GM12891 (cell line): ENCODE measurements around the gene RASSF10.
"Not testable (repeated sequence)": the region's sequence is repeated elsewhere in the genome, so short reads cannot be mapped to it uniquely, and the experiment has no call there.

Source experiments
- DNase-seq: peaks from one replicate; pipeline ENCODE4 v3.0.0; 2011; ENCODE audit warnings: low spot score; ENCODE audit not compliant: insufficient read length
- FAIRE-seq: peaks from 2 replicates; lab custom pipeline; 2011; peaks lifted over from hg19 to GRCh38; lab: Jason Lieb, UNC
- PAX5 ChIP-seq: IDR thresholded peaks from 2 replicates; pipeline ENCODE4 v1.6.1; 2011; ENCODE audit warnings: low read length, moderate library complexity, mild to moderate bottlenecking; ENCODE audit not compliant: insufficient read depth, severe bottlenecking
- POLR2A ChIP-seq: IDR thresholded peaks from 2 replicates; pipeline ENCODE4 v1.6.1; 2011; ENCODE audit warnings: low read depth, low read length, control low read depth
- POLR2AphosphoS5 ChIP-seq: IDR thresholded peaks from 2 replicates; pipeline ENCODE4 v1.6.1; 2011; ENCODE audit warnings: low read depth, low read length, control low read depth
- POU2F2 ChIP-seq: IDR thresholded peaks from 2 replicates; pipeline ENCODE4 v1.6.1; 2011; ENCODE audit warnings: low read depth, mild to moderate bottlenecking, control low read depth, low read length, moderate library complexity
- SPI1 ChIP-seq: IDR thresholded peaks from 2 replicates; pipeline ENCODE4 v1.6.1; 2011; ENCODE audit warnings: low read depth, low read length, control low read depth
- TAF1 ChIP-seq: IDR thresholded peaks from 2 replicates; pipeline ENCODE4 v1.6.1; 2011; ENCODE audit warnings: low read depth, low read length, control low read depth

The RASSF10 gene

DNA sequence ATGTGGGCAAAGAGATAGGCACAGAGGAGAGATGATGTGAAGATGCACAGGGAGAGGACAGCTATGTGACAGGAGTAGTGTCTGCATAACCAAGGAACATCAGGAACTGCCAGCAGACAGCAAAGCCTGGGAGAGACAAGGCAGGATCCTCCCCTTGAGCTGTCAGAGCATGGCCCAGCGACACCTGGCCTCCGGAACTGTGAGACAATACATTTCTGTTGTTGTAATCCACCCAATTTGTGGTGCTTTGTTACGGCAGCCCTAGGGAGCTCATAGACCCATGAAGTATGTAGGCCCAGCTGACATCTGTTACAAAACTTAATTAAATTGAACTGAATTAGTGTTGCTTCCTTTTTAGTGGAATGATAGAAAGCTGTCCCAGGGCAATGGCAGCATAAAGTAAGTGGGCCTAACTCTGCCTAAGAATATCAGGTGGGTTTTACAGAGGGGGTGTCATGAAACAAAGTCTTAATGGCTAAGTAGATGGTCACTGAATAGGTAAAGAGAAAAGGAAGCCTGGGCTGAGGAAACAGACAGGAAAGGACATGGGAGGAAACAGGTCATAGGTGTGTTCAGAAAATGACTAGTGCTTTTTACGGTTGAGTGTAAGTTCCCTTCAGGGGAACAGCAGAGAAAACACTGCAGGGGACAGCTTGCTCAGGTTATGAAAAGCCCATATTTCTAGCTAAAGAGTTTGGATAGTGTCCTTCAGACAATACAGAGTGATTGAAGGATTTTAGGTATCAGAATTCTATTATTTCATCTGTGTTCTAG is 24.8 kb downstream of the RASSF10 start:
- no peak for TF ChIP-seq POU2F2
- TF ChIP-seq TAF1 = no peak
- no peak for TF ChIP-seq POLR2AphosphoS5
- TF ChIP-seq SPI1 = no peak
- TF ChIP-seq POLR2A = no peak
- no peak for TF ChIP-seq PAX5
- DNase-seq = no peak
- no peak for FAIRE-seq

DNA sequence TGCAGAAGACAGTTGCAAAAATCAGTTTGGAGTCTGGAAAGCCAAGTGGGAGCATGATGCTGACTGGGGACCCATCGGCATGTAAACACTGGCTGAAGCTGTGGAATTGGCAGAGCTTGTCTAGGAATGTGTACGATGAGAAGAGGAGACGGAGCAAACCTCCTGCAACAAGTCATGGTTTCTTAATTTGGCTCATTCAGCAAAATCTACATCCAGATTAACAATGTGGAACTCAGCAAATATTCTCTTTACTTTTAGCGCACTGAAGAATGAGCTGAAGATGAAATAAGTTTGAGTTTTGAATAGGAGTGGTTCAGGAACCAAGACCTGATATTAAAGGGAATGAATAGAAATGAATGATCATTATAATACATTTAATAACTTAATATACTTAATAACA is 26.6 kb downstream of the RASSF10 start:
- FAIRE-seq (no peak), DNase-seq (no peak)
- TF ChIP-seq POU2F2 (no peak), POLR2AphosphoS5 (no peak), TAF1 (no peak), SPI1 (no peak), PAX5 (no peak), POLR2A (no peak)

DNA sequence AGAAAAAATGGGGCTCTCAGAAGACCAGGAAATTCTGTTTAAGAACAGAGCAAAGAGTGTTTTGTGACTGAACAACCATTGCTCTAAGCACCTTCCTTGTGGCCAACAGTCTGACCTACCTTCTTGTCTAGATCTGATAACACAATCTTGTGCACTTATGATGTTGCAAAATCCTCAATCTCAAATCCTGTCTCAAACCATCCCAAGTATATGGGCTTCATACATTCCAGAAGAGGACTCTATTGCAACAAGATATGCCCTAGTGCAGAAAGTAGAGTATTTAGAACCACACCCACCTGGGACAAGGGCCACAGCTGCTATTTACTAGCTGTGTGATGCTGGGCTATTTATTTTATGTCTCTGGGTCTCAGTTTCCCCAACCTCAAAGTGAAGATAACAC is 27.1 kb downstream of the RASSF10 start:
- FAIRE-seq (no peak), DNase-seq (no peak)
- no peak for TF ChIP-seq SPI1
- no peak for TF ChIP-seq POLR2AphosphoS5
- TF ChIP-seq POLR2A = no peak
- no peak for TF ChIP-seq TAF1
- no peak for TF ChIP-seq PAX5

DNA sequence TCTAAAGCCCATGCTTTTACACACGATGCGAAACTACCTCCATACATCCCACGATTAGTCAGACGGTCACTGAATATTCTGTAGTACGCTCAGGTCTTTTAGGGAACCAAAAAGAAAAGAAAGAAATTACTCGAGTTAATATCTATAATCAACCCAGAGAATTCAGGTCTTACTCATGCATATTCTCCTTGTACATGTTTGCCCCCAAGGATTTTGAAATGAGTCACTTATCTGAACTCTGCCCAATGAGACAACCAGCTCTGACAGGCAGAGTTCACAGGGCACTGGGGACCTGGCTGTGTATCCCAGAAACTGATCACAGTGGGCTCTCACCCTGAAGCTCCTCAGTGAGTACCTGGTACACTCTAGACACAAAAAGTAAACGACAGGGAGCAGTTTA is 29.2 kb downstream of the RASSF10 start:
- no peak for FAIRE-seq
- TF ChIP-seq POU2F2 = no peak
- TF ChIP-seq POLR2A = no peak
- TF ChIP-seq TAF1 = no peak
- TF ChIP-seq SPI1 = no peak
- no peak for TF ChIP-seq PAX5
- no peak for TF ChIP-seq POLR2AphosphoS5
- no peak for DNase-seq

DNA sequence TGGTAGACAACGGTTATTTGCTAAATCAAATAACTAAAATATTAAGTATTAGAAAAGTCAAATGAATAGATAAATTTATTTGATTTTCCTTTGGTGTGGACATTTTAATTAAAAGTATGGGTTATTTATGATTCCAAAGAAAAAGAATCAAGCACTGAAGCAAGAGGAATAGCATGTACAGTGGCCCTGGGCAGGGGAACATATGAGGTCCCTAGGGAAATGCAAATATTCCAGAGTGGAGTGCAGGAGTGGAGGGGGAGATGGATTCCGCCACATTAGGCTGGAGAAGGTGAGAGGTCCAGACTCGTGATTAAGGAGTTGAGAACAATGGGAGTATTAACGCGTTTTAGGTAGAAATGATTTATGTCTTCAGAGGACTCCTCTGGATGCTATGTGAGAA is 30.0 kb downstream of the RASSF10 start:
- FAIRE-seq = no peak
- no peak for DNase-seq

DNA sequence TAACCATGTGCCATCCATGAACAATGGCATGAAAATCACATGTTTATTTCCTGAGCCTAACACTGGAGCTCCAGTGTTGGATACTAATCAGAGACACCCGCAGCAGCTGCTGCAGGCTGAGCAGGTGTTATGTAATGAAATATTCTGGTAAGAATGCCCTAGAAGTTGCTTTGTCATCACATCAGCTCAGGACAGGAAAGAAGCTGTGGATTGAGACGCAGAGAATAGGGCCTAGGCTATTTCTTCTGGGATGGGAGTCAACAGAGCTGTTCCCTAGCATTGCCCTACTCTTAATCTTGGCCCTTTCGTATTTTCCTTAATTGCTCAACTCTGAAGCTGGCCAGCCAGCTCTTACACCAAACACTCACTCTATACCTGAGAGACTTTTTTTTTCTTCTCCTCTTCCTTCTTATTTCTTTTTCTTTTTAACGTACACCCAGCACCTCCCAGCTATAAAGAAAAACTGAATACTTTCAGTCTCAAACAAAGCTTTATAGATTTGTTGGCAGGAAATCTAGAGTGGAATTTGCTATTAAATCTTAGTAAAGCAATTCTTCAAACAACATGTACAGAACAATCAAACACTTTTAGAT is 31.9 kb downstream of the RASSF10 start:
- DNase-seq (no peak), FAIRE-seq (no peak)
- TF ChIP-seq POLR2A (no peak), SPI1 (no peak), POLR2AphosphoS5 (no peak), TAF1 (no peak), PAX5 (no peak), POU2F2 (no peak)

More for the DNA sequence above, 30.0 kb downstream of the RASSF10 start:
- no peak for TF ChIP-seq TAF1

DNA sequence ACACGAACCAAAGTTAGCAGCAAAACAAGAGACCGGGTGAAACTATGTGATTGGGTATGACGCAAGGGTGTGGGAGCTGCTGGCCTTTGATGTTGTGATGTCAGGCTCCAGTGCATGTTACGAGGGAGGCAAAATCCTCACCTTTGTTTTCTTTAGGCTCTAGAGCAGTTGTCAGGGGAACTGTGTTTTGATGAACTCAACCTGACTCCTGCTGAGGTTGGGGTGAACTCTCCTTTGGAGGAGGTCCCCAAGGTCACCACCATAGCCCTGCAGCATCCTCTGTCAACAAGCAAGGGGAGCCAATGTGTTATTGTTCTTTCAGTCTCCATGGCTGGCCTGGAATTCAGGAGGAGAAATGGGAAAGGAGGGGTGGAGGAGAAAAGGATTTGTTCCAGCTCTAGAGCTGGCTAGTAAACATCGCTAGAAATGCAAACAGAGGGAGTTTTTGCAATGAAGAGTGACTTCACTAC is 33.8 kb downstream of the RASSF10 start:
- TF ChIP-seq PAX5 (no peak), POLR2AphosphoS5 (no peak), POU2F2 (no peak), POLR2A (no peak), TAF1 (no peak), SPI1 (no peak)
- FAIRE-seq = no peak
- no peak for DNase-seq

DNA sequence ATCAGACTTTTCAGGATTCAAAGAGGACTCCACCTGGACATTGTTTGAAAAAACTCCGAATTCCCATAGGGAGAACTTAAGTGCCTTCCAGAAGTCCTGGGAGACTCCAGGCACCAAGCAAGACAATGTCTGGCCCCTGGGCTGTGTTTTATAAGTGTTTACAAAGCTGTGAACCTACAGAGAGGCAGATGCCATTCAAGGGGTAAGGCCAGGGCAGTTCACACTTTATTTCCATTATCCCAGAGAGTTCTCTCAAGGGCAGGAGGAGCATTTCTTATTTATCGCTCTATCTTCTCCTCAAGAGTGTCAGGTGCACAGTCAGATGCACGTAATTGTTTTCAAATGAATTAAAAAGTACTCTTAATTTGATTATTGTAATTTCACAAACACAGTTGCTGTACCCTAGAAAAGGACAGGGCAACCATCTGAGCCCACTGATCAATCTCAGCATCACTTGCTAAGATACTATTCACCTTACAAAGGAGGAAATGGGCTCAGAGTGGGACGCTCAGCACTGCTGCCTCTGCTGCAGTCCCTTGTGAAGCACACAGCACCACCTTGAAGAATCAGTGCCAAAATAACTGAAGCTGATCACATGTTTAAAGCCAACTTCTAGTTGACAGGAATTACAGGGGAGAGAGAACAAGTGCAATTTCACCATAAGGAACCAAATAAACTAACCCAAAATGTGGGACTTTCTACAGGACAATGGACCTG is 35.0 kb downstream of the RASSF10 start:
- FAIRE-seq = no peak
- DNase-seq = no peak
- TF ChIP-seq SPI1 (no peak), POLR2A (no peak), TAF1 (no peak), POU2F2 (no peak), PAX5 (no peak), POLR2AphosphoS5 (no peak)

DNA sequence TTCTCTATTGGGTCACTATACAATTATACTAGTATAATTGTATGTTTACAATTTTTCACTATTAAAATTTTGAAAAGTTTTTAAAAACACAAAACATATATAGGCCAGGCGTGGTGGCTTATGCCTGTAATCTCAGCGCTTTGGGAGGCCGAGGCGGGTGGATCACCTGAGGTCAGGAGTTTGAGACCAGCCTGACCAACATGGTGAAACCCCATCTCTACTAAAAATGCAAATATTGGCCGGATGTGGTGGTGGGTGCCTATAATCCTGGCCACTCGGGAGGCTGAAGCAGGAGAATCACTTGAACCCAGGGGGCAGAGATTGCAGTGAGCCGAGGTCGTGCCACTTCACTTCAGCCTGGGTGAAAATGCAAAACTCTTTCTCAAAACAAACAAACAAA is 36.0 kb downstream of the RASSF10 start:
- not testable (repeated sequence) for FAIRE-seq, DNase-seq

DNA sequence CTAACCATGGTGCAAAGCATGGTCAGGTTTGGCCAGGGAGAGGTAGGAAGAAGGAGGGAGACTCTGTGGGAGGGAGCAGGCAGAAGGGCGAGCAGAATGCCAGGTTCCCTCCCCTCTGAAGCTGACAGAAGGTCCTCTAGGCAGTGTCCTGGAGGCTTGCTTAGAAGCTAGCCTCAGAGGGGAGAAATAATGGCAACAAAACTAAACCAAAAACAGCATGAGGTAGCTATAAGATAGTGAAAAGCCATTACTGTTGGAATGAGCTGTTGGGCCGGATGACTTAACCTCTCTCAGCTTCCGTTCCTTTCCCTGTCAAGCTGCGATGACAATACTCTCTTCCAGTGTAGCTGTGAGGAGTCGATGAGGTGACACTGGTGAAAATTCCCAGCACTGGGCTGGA is 36.6 kb downstream of the RASSF10 start:
- DNase-seq = no peak
- no peak for FAIRE-seq
- TF ChIP-seq POLR2AphosphoS5 = no peak
- no peak for TF ChIP-seq PAX5
- TF ChIP-seq TAF1 = no peak
